Measurements from ENCODE around the gene VPS13D. TPM values are rescaled to one million over a fixed set of nuclear protein-coding genes. Genes with fewer than 3 reads are reported as not detected.
A peak's percentile ranks its signal among the peaks of the same experiment; 100 is the strongest.

VPS13D gene
- total and polyA plus RNA-seq, 11 donors, result 32.1 to 301 (median 90.7) TPM

DNA sequence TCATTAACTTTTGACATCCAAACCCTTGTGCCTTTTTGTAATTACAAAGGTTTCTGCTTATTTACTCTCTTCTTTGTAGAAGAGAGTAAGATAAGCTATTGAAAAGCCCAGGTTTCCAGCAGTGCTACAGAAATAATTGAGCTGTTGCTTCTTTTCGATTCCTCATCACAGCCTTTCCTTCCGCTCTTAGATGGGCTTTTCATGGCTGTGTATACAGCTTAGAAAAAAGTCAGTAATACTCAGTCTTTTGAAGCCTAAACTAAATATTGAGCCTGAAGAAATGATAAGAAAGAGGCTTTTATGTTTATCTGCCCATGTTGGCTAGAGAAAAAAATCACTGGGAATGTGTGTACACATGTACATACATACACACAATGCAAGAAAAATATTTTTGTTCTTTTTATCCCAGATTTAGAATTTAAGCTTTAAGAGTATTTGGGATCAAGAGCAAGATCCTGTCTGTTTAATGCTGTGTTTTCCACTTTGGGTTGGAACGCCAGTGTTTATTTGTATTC lies 172.4 kb downstream of the VPS13D start:
- 93 to 96% (median 95%) methylated on average over 3 of the region's 3 CpGs for WGBS, 4 donors
- TF ChIP-seq, protein P1, sequence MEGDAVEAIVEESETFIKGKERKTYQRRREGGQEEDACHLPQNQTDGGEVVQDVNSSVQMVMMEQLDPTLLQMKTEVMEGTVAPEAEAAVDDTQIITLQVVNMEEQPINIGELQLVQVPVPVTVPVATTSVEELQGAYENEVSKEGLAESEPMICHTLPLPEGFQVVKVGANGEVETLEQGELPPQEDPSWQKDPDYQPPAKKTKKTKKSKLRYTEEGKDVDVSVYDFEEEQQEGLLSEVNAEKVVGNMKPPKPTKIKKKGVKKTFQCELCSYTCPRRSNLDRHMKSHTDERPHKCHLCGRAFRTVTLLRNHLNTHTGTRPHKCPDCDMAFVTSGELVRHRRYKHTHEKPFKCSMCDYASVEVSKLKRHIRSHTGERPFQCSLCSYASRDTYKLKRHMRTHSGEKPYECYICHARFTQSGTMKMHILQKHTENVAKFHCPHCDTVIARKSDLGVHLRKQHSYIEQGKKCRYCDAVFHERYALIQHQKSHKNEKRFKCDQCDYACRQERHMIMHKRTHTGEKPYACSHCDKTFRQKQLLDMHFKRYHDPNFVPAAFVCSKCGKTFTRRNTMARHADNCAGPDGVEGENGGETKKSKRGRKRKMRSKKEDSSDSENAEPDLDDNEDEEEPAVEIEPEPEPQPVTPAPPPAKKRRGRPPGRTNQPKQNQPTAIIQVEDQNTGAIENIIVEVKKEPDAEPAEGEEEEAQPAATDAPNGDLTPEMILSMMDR (IDR thresholded peaks at IDR 0.05), result no peak
- TF ChIP-seq POLR2A (IDR thresholded peaks at IDR 0.05), result no peak
- DNase-seq (no peak), ATAC-seq (no peak)
- Histone ChIP-seq H3K36me3 (peaks cover 0 to 79% (median 56%) of the 10 kb centered on the region in 9 donors), H3K9me3 (no peaks in the 10 kb centered on the region), H3K4me3 (no peak overlapping the region), H3K4me1 (peaks cover 6 to 41% (median 29%) of the 10 kb centered on the region in 12 donors), H3K27ac (no peak overlapping the region), H3K27me3 (no peaks in the 10 kb centered on the region)
- intact Hi-C loops (cut with DNase I), result no loop called here

DNA sequence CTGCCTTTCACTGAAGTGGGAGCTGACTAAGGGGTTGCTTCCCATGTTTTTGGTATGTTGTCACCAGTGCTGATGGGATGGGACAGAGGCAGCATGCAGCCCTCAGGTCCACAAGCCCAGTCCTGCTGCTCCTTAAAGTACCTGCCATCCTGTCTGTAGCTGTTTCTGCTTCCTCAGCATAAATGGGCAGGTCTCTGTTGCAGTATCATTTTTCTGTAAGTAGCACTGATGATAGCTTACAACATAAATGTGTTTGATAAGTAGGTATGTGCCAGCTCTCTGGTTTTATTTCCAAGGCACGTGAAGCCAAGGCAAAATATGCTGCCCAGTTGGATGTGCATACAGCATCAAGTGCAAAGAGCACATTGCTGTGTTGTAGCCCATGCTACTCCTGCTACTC lies 173.0 kb downstream of the VPS13D start:
- no peak for DNase-seq
- no peak for TF ChIP-seq POLR2A (IDR thresholded peaks at IDR 0.05)
- TF ChIP-seq, protein P1 (IDR thresholded peaks at IDR 0.05), result no peak
- no peaks in the 10 kb centered on the region for H3K27me3 ChIP-seq
- no peaks in the 10 kb centered on the region for H3K9me3 ChIP-seq
- 58 to 70% (median 65%) methylated on average over 1 of the region's 1 CpG for WGBS, 4 donors
- no peak overlapping the region for H3K27ac ChIP-seq
- H3K4me1 ChIP-seq, result peaks cover 6 to 41% (median 29%) of the 10 kb centered on the region in 12 donors
- peaks cover 0 to 74% (median 56%) of the 10 kb centered on the region in 9 donors for H3K36me3 ChIP-seq
- no peak overlapping the region for H3K4me3 ChIP-seq
- no peak for ATAC-seq
- intact Hi-C loops (cut with DNase I), result no loop called here

DNA sequence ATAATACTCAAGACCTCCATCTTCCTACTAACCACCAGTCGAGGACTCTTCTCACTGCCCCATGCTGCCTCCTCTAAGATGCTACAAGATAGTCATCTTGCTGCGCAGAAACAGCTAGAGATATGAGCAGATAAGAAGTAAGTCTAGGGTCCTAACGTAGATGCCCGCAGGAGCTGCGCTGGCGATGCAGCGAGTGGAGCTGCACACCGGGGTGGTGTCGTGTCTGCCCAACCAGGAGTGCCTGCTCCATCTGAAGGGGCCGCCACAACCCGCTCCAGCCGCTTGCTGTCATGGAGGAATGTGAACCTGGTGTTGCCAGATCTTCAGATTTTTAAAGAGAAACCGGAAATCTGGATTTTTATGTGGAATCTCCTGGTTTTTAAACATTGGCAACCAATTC lies 175.1 kb downstream of the VPS13D start:
- DNase-seq (peak in 2 of 5 donors; percentile 25 to 31), ATAC-seq (no peak)
- 90 to 99% (median 95%) methylated on average over 13 of the region's 13 CpGs for WGBS, 4 donors
- Histone ChIP-seq H3K4me3 (no peak overlapping the region), H3K27ac (peak overlapping the region in 4 of 12 donors; percentile 51 to 75 (median 66)), H3K4me1 (peaks cover 6 to 52% (median 36%) of the 10 kb centered on the region in 12 donors), H3K36me3 (peaks cover 0 to 71% (median 54%) of the 10 kb centered on the region in 9 donors), H3K27me3 (no peaks in the 10 kb centered on the region), H3K9me3 (peaks cover 0 to 2% (median 0%) of the 10 kb centered on the region in 12 donors)
- no peak for TF ChIP-seq POLR2A (IDR thresholded peaks at IDR 0.05)
- TF ChIP-seq, protein P1 (IDR thresholded peaks at IDR 0.05), result no peak
- intact Hi-C loops (cut with DNase I), result loop anchor here in 4 of 10 donors (2.0 to 5.0 kb wide), 4 partner anchors 72 to 217 kb away; partner anchors contain the start of gene DHRS3 (in 1 of the 4)

DNA sequence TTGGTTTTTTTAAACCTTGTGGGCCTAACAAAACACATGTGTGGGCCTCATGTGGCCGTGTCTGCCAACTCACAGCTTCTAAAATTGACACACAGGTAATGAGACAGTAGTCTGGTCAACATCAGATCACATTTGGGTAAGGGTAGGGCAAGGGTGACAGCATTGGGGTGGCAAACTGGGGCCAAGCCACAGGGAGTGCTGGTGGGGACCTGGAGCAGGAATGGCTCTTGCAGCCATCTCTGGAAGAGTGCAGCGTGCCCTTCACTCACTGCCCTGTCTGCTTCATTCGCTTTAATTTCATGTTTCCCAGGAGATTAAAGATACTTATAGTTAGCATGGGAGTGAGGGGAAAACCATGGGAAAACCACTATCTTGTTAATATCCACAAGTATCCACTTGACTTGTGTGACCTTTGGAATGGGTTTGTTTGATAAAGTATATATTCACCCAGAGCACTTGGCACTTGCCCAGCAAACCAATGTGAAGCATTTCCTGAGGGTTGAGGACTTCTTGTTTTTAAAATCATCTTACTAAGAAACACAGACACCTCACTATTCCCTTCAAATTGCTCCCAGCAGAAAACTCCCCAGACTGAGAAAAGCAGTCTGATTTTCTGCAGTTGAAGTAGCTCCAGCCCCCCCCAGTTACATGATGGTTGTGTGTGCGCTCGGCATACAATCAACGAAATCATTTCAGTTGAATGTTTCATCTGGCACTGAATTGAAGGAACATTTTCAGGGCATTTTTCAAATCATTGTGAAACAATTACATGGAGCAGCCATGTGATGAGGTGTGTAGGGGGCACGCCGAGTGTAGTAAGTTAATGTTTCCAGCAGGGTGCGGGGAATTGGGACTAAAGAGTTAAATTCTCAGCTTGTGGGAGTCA lies 175.7 kb downstream of the VPS13D start:
- H3K36me3 ChIP-seq, result peaks cover 0 to 69% (median 48%) of the 10 kb centered on the region in 9 donors
- ATAC-seq, result peak in 3 of 4 donors; percentile 17 to 20 (median 18)
- peaks cover 6 to 53% (median 36%) of the 10 kb centered on the region in 12 donors for H3K4me1 ChIP-seq
- TF ChIP-seq, protein P1 (IDR thresholded peaks at IDR 0.05), result no peak
- TF ChIP-seq POLR2A (IDR thresholded peaks at IDR 0.05), result no peak
- 59 to 67% (median 65%) methylated on average over 9 of the region's 9 CpGs for WGBS, 4 donors
- H3K9me3 ChIP-seq, result peaks cover 0 to 8% (median 0%) of the 10 kb centered on the region in 12 donors
- intact Hi-C loops (cut with DNase I), result loop anchor here in 7 of 10 donors (2.0 to 5.0 kb wide), 6 partner anchors 15 to 217 kb away; partner anchors contain the start of gene DHRS3 (in 2 of the 7)
- DNase-seq, result peak in 3 of 5 donors; percentile 27 to 64 (median 36)
- no peaks in the 10 kb centered on the region for H3K27me3 ChIP-seq
- H3K4me3 ChIP-seq, result no peak overlapping the region
- H3K27ac ChIP-seq, result peak overlapping the region; percentile 32 to 75 (median 60)
